HepG2 (cell line): ENCODE data around the gene SLC25A22. TPM values are rescaled to one million over a fixed set of nuclear protein-coding genes. Genes with fewer than 3 reads are reported as not detected.

Source experiments
- ATF1 ChIP-seq: IDR thresholded peaks from 2 replicates; pipeline ENCODE4 v1.6.1; 2016; ENCODE audit warnings: mild to moderate bottlenecking, control low read depth
- ATRX ChIP-seq: sonication (generic); formaldehyde crosslinking; IDR thresholded peaks from 2 replicates; pipeline ENCODE4 v1.4.0; 2020; ENCODE audit warnings: missing genetic modification reagents, borderline replicate concordance
- CCAR2 ChIP-seq: fragments of 200-400 bp; formaldehyde crosslinking; optimal IDR thresholded peaks from 2 replicates; pipeline ENCODE3; 2018; ENCODE audit warnings: low read depth, mild to moderate bottlenecking, low read length, moderate library complexity
- EED ChIP-seq: sonication (generic); formaldehyde crosslinking; IDR thresholded peaks from 2 replicates; pipeline ENCODE4 v1.5.0; 2020; ENCODE audit warnings: mild to moderate bottlenecking, missing genetic modification reagents
- GABPB1 ChIP-seq: IDR thresholded peaks from 2 replicates; pipeline ENCODE4 v1.6.1; 2016; ENCODE audit warnings: mild to moderate bottlenecking, missing genetic modification reagents, moderate library complexity, missing compliant biosample characterization
- GTF2F1 ChIP-seq: fragments of 150-350 bp; IDR thresholded peaks from 2 replicates; pipeline ENCODE4 v1.6.1; 2014; ENCODE audit warnings: low read length
- KDM5B ChIP-seq: sonication (generic); formaldehyde crosslinking; IDR thresholded peaks from 2 replicates; pipeline ENCODE4 v1.4.0; 2020; ENCODE audit warnings: missing genetic modification reagents, mild to moderate bottlenecking, borderline replicate concordance
- KLF12 ChIP-seq: sonication (generic); formaldehyde crosslinking; IDR thresholded peaks from 2 replicates; pipeline ENCODE4 v1.4.0; 2020; ENCODE audit warnings: missing genetic modification reagents, borderline replicate concordance
- KLF6 ChIP-seq: IDR thresholded peaks from 2 replicates; pipeline ENCODE4 v1.8.0; 2016; ENCODE audit warnings: missing biosample characterization, missing genetic modification reagents
- NFE2L2 ChIP-seq: fragments of 150-350 bp; IDR thresholded peaks from 2 replicates; pipeline ENCODE4 v1.6.1; 2014; ENCODE audit warnings: low read length
- ONECUT2 ChIP-seq: sonication (generic); formaldehyde crosslinking; IDR thresholded peaks from 2 replicates; pipeline ENCODE4 v1.4.0; 2020; ENCODE audit warnings: missing genetic modification reagents
- PAWR ChIP-seq: sonication (generic); formaldehyde crosslinking; IDR thresholded peaks from 2 replicates; pipeline ENCODE4 v1.4.0; 2020; ENCODE audit warnings: missing genetic modification reagents, mild to moderate bottlenecking, borderline replicate concordance
- PRMT3 ChIP-seq: sonication (generic); formaldehyde crosslinking; IDR thresholded peaks from 2 replicates; pipeline ENCODE4 v1.8.1; 2022; ENCODE audit warnings: low read depth, mild to moderate bottlenecking, moderate library complexity, missing genetic modification reagents, borderline replicate concordance
- RAD21 ChIP-seq: fragments of 450-650 bp; formaldehyde crosslinking; IDR thresholded peaks from 2 replicates; pipeline ENCODE4 v1.5.0; 2020; ENCODE audit warnings: mild to moderate bottlenecking
- RBM22 ChIP-seq: fragments of 200-400 bp; formaldehyde crosslinking; optimal IDR thresholded peaks from 2 replicates; pipeline ENCODE3; 2017; ENCODE audit warnings: mild to moderate bottlenecking, low read length, moderate library complexity
- SKI ChIP-seq: fragments of 450-650 bp; IDR thresholded peaks from one replicate; pipeline ENCODE4 v1.6.1; 2018; ENCODE audit warnings: mild to moderate bottlenecking; ENCODE audit not compliant: partially characterized antibody
- SOX13 ChIP-seq, 3 experiments: fragments of 450-650 bp in 1 of 3; sonication (generic) in 1 of 3; formaldehyde crosslinking in 1 of 3; IDR thresholded peaks in 2 of 3; conservative IDR thresholded peaks in 1 of 3; 2 replicates each; pipeline versions ENCODE4 v1.5.0 to v1.6.1; 2016 to 2020; ENCODE audit warnings: antibody characterized with exemption in 1 of 3, mild to moderate bottlenecking in 1 of 3, missing compliant biosample characterization in 1 of 3, missing genetic modification reagents in 1 of 3, moderate library complexity in 1 of 3
- ZKSCAN5 ChIP-seq: sonication (generic); formaldehyde crosslinking; IDR thresholded peaks from 2 replicates; pipeline ENCODE4 v1.5.1; 2020; ENCODE audit warnings: mild to moderate bottlenecking, missing genetic modification reagents
- ZNF101 ChIP-seq: sonication (generic); formaldehyde crosslinking; IDR thresholded peaks from 2 replicates; pipeline ENCODE4 v1.4.0; 2020; ENCODE audit warnings: mild to moderate bottlenecking, low read depth, missing genetic modification reagents, borderline replicate concordance
- ZNF264 ChIP-seq: sonication (generic); formaldehyde crosslinking; IDR thresholded peaks from 2 replicates; pipeline ENCODE4 v1.4.0; 2020; ENCODE audit warnings: missing genetic modification reagents
- ZNF281 ChIP-seq: sonication (generic); formaldehyde crosslinking; IDR thresholded peaks from 2 replicates; pipeline ENCODE4 v1.4.0; 2020; ENCODE audit warnings: missing genetic modification reagents, borderline replicate concordance
- ZNF672 ChIP-seq: sonication (generic); formaldehyde crosslinking; IDR thresholded peaks from 2 replicates; pipeline ENCODE4 v1.8.1; 2022; ENCODE audit warnings: missing genetic modification reagents
- ZNF768 ChIP-seq: sonication (generic); formaldehyde crosslinking; IDR thresholded peaks from 2 replicates; pipeline ENCODE4 v1.4.0; 2020; ENCODE audit warnings: missing genetic modification reagents
- polyA plus RNA-seq, 8 experiments: library from polyadenylated mRNA; depleted of rRNA in 3 of 8; stranded (reverse) in 7 of 8; unstranded in 1 of 8; fragments of >200 nt; fragmentation: Illumina TruSeq in 4 of 8; extraction: Trizol in 4 of 8; gene quantifications; 2 replicates each; pipeline versions ENCODE4 v1.2.1 to v1.2.3, GENCODE V29; 2011 to 2016; ENCODE audit warnings: low read depth in 4 of 8, missing spikeins in 1 of 8, mixed read lengths in 1 of 8; ENCODE audit not compliant: insufficient read depth in 1 of 8
- total RNA-seq, 5 experiments: library from RNA; depleted of rRNA; stranded (reverse); fragments of >200 nt; fragmentation: Illumina TruSeq; extraction: Trizol; gene quantifications; 2 replicates each; pipeline ENCODE4 v1.2.3, GENCODE V29; 2016; ENCODE audit warnings: low read depth in 1 of 5
- TF ChIP-seq, protein P1 (sequence below): sonication (generic); formaldehyde crosslinking; IDR thresholded peaks from 2 replicates; pipeline ENCODE4 v1.5.0; 2020; ENCODE audit warnings: missing genetic modification reagents
- TF ChIP-seq, protein P2 (sequence below): sonication (generic); formaldehyde crosslinking; IDR thresholded peaks from 2 replicates; pipeline ENCODE4 v1.8.1; 2022; ENCODE audit warnings: mild to moderate bottlenecking, missing genetic modification reagents

Gene SLC25A22
- total and polyA plus RNA-seq, 2 of the 13 experiments (the other 11 are each of a cell fraction or from before 2014, with no cell fraction given), result 12.4 to 19.2 TPM

- TF ChIP-seq ZNF281 (CRISPR knock-in tag) (no peak), ONECUT2 (no peak), ZKSCAN5 (CRISPR knock-in tag) (no peak), PRMT3 (no peak), GTF2F1 (peak; percentile 75; the same call in 1 of the 2 replicates), RAD21 (CRISPR knock-in tag) (peak; percentile 53; the same call in 1 of the 2 replicates), GABPB1 (CRISPR knock-in tag) (peak; percentile 31; the same call in 1 of the 2 replicates), EED (no peak), ZNF264 (CRISPR knock-in tag) (no peak), ATRX (no peak), SKI (no peak), PAWR (CRISPR knock-in tag) (no peak), KLF6 (CRISPR knock-in tag) (no peak), ZNF672 (CRISPR knock-in tag) (no peak), CCAR2 (no peak), ATF1 (CRISPR knock-in tag) (no peak), ZNF768 (no peak; the same call in 1 of the 2 replicates), NFE2L2 (no peak), RBM22 (no peak), SOX13 (IDR thresholded peaks at IDR 0.05) (no peak), SOX13 (CRISPR knock-in tag; conservative IDR thresholded peaks at IDR 0.05 in 1 of 2, IDR thresholded peaks at IDR 0.05 in 1 of 2) (no peak), ZNF101 (CRISPR knock-in tag) (0 out of 2 replicates have a peak, but pooled peaks have one; percentile 45), KLF12 (CRISPR knock-in tag) (no peak), KDM5B (CRISPR knock-in tag) (peak; percentile 38; the same call in 1 of the 2 replicates)
- TF ChIP-seq, protein P1, sequence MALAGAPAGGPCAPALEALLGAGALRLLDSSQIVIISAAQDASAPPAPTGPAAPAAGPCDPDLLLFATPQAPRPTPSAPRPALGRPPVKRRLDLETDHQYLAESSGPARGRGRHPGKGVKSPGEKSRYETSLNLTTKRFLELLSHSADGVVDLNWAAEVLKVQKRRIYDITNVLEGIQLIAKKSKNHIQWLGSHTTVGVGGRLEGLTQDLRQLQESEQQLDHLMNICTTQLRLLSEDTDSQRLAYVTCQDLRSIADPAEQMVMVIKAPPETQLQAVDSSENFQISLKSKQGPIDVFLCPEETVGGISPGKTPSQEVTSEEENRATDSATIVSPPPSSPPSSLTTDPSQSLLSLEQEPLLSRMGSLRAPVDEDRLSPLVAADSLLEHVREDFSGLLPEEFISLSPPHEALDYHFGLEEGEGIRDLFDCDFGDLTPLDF (CRISPR knock-in tag), result no peak
- TF ChIP-seq, protein P2, sequence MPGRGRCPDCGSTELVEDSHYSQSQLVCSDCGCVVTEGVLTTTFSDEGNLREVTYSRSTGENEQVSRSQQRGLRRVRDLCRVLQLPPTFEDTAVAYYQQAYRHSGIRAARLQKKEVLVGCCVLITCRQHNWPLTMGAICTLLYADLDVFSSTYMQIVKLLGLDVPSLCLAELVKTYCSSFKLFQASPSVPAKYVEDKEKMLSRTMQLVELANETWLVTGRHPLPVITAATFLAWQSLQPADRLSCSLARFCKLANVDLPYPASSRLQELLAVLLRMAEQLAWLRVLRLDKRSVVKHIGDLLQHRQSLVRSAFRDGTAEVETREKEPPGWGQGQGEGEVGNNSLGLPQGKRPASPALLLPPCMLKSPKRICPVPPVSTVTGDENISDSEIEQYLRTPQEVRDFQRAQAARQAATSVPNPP, result no peak; the same call in 1 of the 2 replicates
Observed at GRCh38 chr11:819129-819931, 21.2 kb upstream of the SLC25A22 start (continued).
